Measurements from ENCODE around the gene ZEB2.

- TF ChIP-seq CTCF (IDR thresholded peaks at IDR 0.05; ENCODE audit: low read depth, low read length, missing input control) (no peak), JUND (IDR thresholded peaks at IDR 0.05) (no peak), SP1 (IDR thresholded peaks at IDR 0.05) (no peak), EGR1 (IDR thresholded peaks at IDR 0.05; ENCODE audit: low read depth in 2 of 2) (no peak)
Measured at GRCh38 chr2:144559242-144559641, 39.3 kb upstream of the ZEB2 start.
